K562 (cell line): ENCODE results near the gene NUP205. TPM values are rescaled to one million over a fixed set of nuclear protein-coding genes. Genes with fewer than 3 reads are reported as not detected.

Experiments used
- ATAC-seq: fragments of 200-7000 bp; cut with Tn5 transposase; 3 replicates; pipeline ENCODE4 v1.9.1; 2020; ENCODE audit warnings: moderate library complexity
- BruUV-seq: library from RNA; stranded (reverse); fragments of 400-500 nt; replicated peaks from 2 replicates; lab custom pipeline; 2021; lab: Mats Ljungman, UMichigan
- CTCF ChIA-PET: fragments of 300-600 bp; formaldehyde crosslinking; extraction: SDS; loops from one replicate; lab custom pipeline; 2021; ENCODE audit warnings: low intra/inter-chr PET ratio; lab: Yijun Ruan, JAX
- POLR2A ChIA-PET: fragments of 300-600, 350-650 bp; sonication (Branson Sonifier 250); formaldehyde crosslinking; extraction: SDS; loops from one replicate; lab custom pipeline; 2021; ENCODE audit warnings: antibody characterized with exemption, inconsistent platforms; lab: Yijun Ruan, JAX
- DNase-seq, 4 experiments: peaks; one replicate each; pipeline versions ENCODE4 v3.0.0 to v3.0.0-alpha.2; 2011 to 2018; ENCODE audit warnings: low spot score in 3 of 4, mixed read lengths in 3 of 4; ENCODE audit errors: extremely low read depth in 1 of 4
- FAIRE-seq: peaks from 2 replicates; lab custom pipeline; 2011; peaks lifted over from hg19 to GRCh38; lab: Jason Lieb, UNC
- H2AFZ ChIP-seq: 2 replicates; pipeline ENCODE4 v1.6.0; 2011; ENCODE audit warnings: low read depth, low read length, control low read depth, inconsistent platforms
- H3K27ac ChIP-seq: fragments of 200-600 bp; 3 replicates; pipeline ENCODE4 v1.8.0; 2011; ENCODE audit warnings: low read depth, mild to moderate bottlenecking, control low read depth, inconsistent platforms, low read length, moderate library complexity, mixed read lengths; ENCODE audit errors: extremely low read depth
- H3K27me3 ChIP-seq, 2 experiments: fragments of 300-600 bp in 1 of 2; 2 replicates in 1 of 2; 3 replicates in 1 of 2; pipeline versions ENCODE4 v1.6.0 to v1.8.0; 2011; ENCODE audit warnings: inconsistent platforms in 2 of 2, low read length in 2 of 2, mild to moderate bottlenecking in 1 of 2, mixed read lengths in 1 of 2, moderate library complexity in 1 of 2; ENCODE audit not compliant: control insufficient read depth in 2 of 2, insufficient read depth in 2 of 2
- H3K36me3 ChIP-seq: fragments of 300-600 bp; 3 replicates; pipeline ENCODE4 v1.8.0; 2011; ENCODE audit warnings: mild to moderate bottlenecking, low read length, inconsistent platforms; ENCODE audit not compliant: control insufficient read depth, insufficient read depth
- H3K4me1 ChIP-seq, 2 experiments: fragments of 200-600 bp in 1 of 2; replicated peaks in 1 of 2; 2 replicates in 1 of 2; 3 replicates in 1 of 2; pipeline versions ENCODE4 v1.5.1 to v1.8.0; 2011; ENCODE audit warnings: inconsistent platforms in 2 of 2, low read length in 2 of 2, mild to moderate bottlenecking in 1 of 2, mixed read lengths in 1 of 2, moderate library complexity in 1 of 2; ENCODE audit not compliant: control insufficient read depth in 2 of 2, insufficient read depth in 2 of 2
- H3K4me2 ChIP-seq: 2 replicates; pipeline ENCODE4 v1.6.1; 2011; ENCODE audit warnings: low read length, control low read depth, inconsistent platforms, mixed read lengths; ENCODE audit not compliant: insufficient read depth
- H3K4me3 ChIP-seq: fragments of 200-600 bp; sonication (generic), shearing (Covaris generic); 2 replicates; pipeline ENCODE4 v1.5.1; 2016; ENCODE audit warnings: control low read depth, inconsistent platforms
- H3K79me2 ChIP-seq: fragments of 200-600 bp; 3 replicates; pipeline ENCODE4 v1.8.0; 2011; ENCODE audit warnings: low read length, inconsistent platforms; ENCODE audit not compliant: control insufficient read depth, insufficient read depth
- H3K9ac ChIP-seq, 2 experiments: 2 replicates each; pipeline versions ENCODE4 v1.6.0 to v1.6.1; 2011; ENCODE audit warnings: low read depth in 2 of 2, low read length in 2 of 2, control low read depth in 1 of 2, inconsistent platforms in 1 of 2, mild to moderate bottlenecking in 1 of 2, mixed read lengths in 1 of 2; ENCODE audit not compliant: insufficient read depth in 1 of 2
- H3K9me1 ChIP-seq: one replicate; pipeline ENCODE4 v1.6.0; 2011; ENCODE audit warnings: inconsistent platforms, mild to moderate bottlenecking, low read length, moderate library complexity; ENCODE audit not compliant: control insufficient read depth, insufficient read depth
- H3K9me3 ChIP-seq: replicated peaks from 2 replicates; pipeline ENCODE4 v1.5.1; 2011; ENCODE audit warnings: low read depth, low read length, inconsistent platforms; ENCODE audit not compliant: control insufficient read depth, insufficient read depth
- H4K20me1 ChIP-seq: replicated peaks from 2 replicates; pipeline ENCODE4 v1.6.1; 2011; ENCODE audit warnings: low read length, inconsistent platforms, mixed read lengths; ENCODE audit not compliant: control insufficient read depth, insufficient read depth
- CCNT2 ChIP-seq: IDR thresholded peaks from 2 replicates; pipeline ENCODE4 v1.6.1; 2011; ENCODE audit warnings: borderline replicate concordance, low read depth, mild to moderate bottlenecking, moderate library complexity, mixed read lengths, low read length; ENCODE audit not compliant: insufficient read length; ENCODE audit errors: extremely low read depth
- CREB3L1 ChIP-seq: fragments of 450-650 bp; IDR thresholded peaks from 2 replicates; pipeline ENCODE4 v1.6.1; 2014; ENCODE audit warnings: low read depth, mild to moderate bottlenecking, moderate library complexity, borderline replicate concordance
- ELF2 ChIP-seq: fragments of 250-450 bp; sonication (Bioruptor Pico); IDR thresholded peaks from 2 replicates; pipeline ENCODE4 v1.5.0; 2021; ENCODE audit warnings: mild to moderate bottlenecking
- ETV6 ChIP-seq, 3 experiments: fragments of 150-350 bp in 1 of 3; sonication (generic) in 1 of 3; formaldehyde crosslinking in 1 of 3; IDR thresholded peaks; 2 replicates each; pipeline versions ENCODE4 v1.6.1 to v1.8.0; 2014 to 2022; ENCODE audit warnings: borderline replicate concordance in 2 of 3, low read depth in 2 of 3, antibody characterized with exemption in 1 of 3, low read length in 1 of 3, mild to moderate bottlenecking in 1 of 3, missing genetic modification reagents in 1 of 3
- FOXP4 ChIP-seq: sonication (generic); formaldehyde crosslinking; IDR thresholded peaks from 2 replicates; pipeline ENCODE4 v1.8.0; 2022; ENCODE audit warnings: mild to moderate bottlenecking, missing genetic modification reagents, borderline replicate concordance
- KDM1A ChIP-seq, 2 experiments: fragments of 450-650 bp; IDR thresholded peaks; 2 replicates each; pipeline ENCODE4 v1.6.1; 2016; ENCODE audit warnings: mild to moderate bottlenecking in 2 of 2
- KDM4B ChIP-seq, 2 experiments: fragments of 450-650 bp in 1 of 2; sonication (generic) in 1 of 2; IDR thresholded peaks; 2 replicates each; pipeline ENCODE4 v1.6.1; 2016 to 2017; ENCODE audit warnings: borderline replicate concordance in 2 of 2, antibody characterized with exemption in 1 of 2, low read depth in 1 of 2, mild to moderate bottlenecking in 1 of 2
- MAZ ChIP-seq, 2 experiments: fragments of 450-650 bp in 1 of 2; sonication (generic) in 1 of 2; formaldehyde crosslinking; IDR thresholded peaks in 1 of 2; conservative IDR thresholded peaks in 1 of 2; 2 replicates each; pipeline versions ENCODE4 v1.4.0 to v1.5.0; 2020; ENCODE audit warnings: mild to moderate bottlenecking in 1 of 2, missing genetic modification reagents in 1 of 2
- MEIS2 ChIP-seq: fragments of 450-650 bp; IDR thresholded peaks from 2 replicates; pipeline ENCODE4 v1.6.1; 2014; ENCODE audit warnings: mild to moderate bottlenecking; ENCODE audit not compliant: partially characterized antibody
- NCOA2 ChIP-seq, 2 experiments: fragments of 450-650 bp; IDR thresholded peaks; 2 replicates each; pipeline ENCODE4 v1.6.1; 2018; ENCODE audit warnings: mild to moderate bottlenecking in 2 of 2, moderate library complexity in 1 of 2; ENCODE audit not compliant: partially characterized antibody in 2 of 2
- SMARCE1 ChIP-seq: fragments of 450-650 bp; IDR thresholded peaks from 2 replicates; pipeline ENCODE4 v1.7.1; 2016; ENCODE audit warnings: mild to moderate bottlenecking
- STAT5A ChIP-seq: IDR thresholded peaks from 2 replicates; pipeline ENCODE4 v1.6.1; 2012; ENCODE audit warnings: low read length, inconsistent platforms, borderline replicate concordance
- SUPT5H ChIP-seq: fragments of 450-650 bp; IDR thresholded peaks from 2 replicates; pipeline ENCODE4 v1.6.1; 2016
- XRCC3 ChIP-seq: fragments of 450-650 bp; IDR thresholded peaks from 2 replicates; pipeline ENCODE4 v1.6.1; 2017; ENCODE audit warnings: mild to moderate bottlenecking, moderate library complexity
- ZBTB43 ChIP-seq: sonication (generic); formaldehyde crosslinking; IDR thresholded peaks from 2 replicates; pipeline ENCODE4 v1.8.0; 2023; ENCODE audit warnings: mild to moderate bottlenecking, missing genetic modification reagents
- WGBS: fragments of 100-300 bp; shearing (Covaris generic); methylation state at CpG from one replicate; pipeline ENCODE4 v1.1.6; 2016; ENCODE audit warnings: low coverage, mixed read lengths; ENCODE audit not compliant: insufficient coverage; ENCODE audit errors: missing lambda C conversion rate; 5-methylcytosine and 5-hydroxymethylcytosine counted together
- in situ Hi-C: fragments of 300-500 bp; cut with MboI; formaldehyde crosslinking; loops from 4 replicates; pipeline ENCODE4 v1.15.0; 2018; ENCODE audit warnings: inconsistent platforms, mixed read lengths
- intact Hi-C: fragments of 100-400 bp; cut with micrococcal nuclease; formaldehyde crosslinking; loops from 2 replicates; pipeline ENCODE4 v1.14.2; 2022
- polyA plus RNA-seq, 8 experiments: library from polyadenylated mRNA; depleted of rRNA in 4 of 8; stranded (reverse) in 5 of 8; unstranded in 3 of 8; fragments of >200 nt; fragmentation: Nextera tagmentation in 2 of 8; fragmentation: Illumina TruSeq in 1 of 8; extraction: Ambion mirVana in 2 of 8; extraction: Trizol in 1 of 8; gene quantifications; 2 replicates each; pipeline versions ENCODE4 v1.2.1 to v1.2.3, GENCODE V29; 2011 to 2014; ENCODE audit warnings: inconsistent platforms in 1 of 8, missing spikeins in 1 of 8
- total RNA-seq, 7 experiments: library from RNA; depleted of rRNA in 6 of 7; stranded (reverse); fragments of >200 nt in 6 of 7; fragmentation: Illumina TruSeq in 2 of 7; extraction: Trizol in 2 of 7; gene quantifications; 2 replicates each; pipeline versions ENCODE4 v1.2.1 to v1.2.3, GENCODE V29; 2011 to 2021; ENCODE audit warnings: low replicate concordance in 1 of 7

NUP205 gene
- total and polyA plus RNA-seq, 9 of the 15 experiments (the other 6 are each of a cell fraction or from before 2014, with no cell fraction given), result 101 to 282 (median 193) TPM

GRCh38 chr7:135558881-135559280, 1.2 kb downstream of the NUP205 start:
- Histone ChIP-seq H4K20me1 (peaks cover 8% of the 10 kb centered on the region), H2AFZ (no peak overlapping the region), H3K4me2 (peak overlapping the region; percentile 93), H3K79me2 (peaks cover 61% of the 10 kb centered on the region), H3K4me3 (peak overlapping the region; percentile 63), H3K36me3 (peaks cover 35% of the 10 kb centered on the region), H3K9me3 (no peaks in the 10 kb centered on the region), H3K27ac (no peak overlapping the region), H3K4me1 (peaks cover 4 to 11% of the 10 kb centered on the region in 2 experiments), H3K9me1 (no peaks in the 10 kb centered on the region), H3K27me3 (no peaks in the 10 kb centered on the region; a peak in 1 of 5 replicates), H3K9ac (peak overlapping the region in 1 of 2 experiments; percentile 96; a peak in 1 of 4 replicates)
- ChIA-PET POLR2A (interaction anchor here (1.4 kb wide), 1 partner anchor 11 kb away, joined by 6 read pairs; no protein-coding TSS in a partner anchor), CTCF (interaction anchor here (1.5 to 3.6 kb wide), 4 partner anchors 47 to 284 kb away, joined by 7 to 37 read pairs (median 24); no protein-coding TSS in a partner anchor)
- intact Hi-C loops, result loop anchor here (1.0 kb wide), 3 partner anchors 47 to 278 kb away; no protein-coding TSS in a partner anchor
- 41% methylated on average over 5 of the region's 5 CpGs for WGBS
- TSS peak; percentile 61 for BruUV-seq
- no peak for DNase-seq
- FAIRE-seq, result no peak
- no peak for ATAC-seq
- in situ Hi-C loops, result loop anchor here (5.0 kb wide), 1 partner anchor 42 kb away; no protein-coding TSS in a partner anchor
- no peak for TF ChIP-seq ETV6 (IDR thresholded peaks at IDR 0.05; ENCODE audit: borderline replicate concordance in 1 of 2, low read depth in 2 of 2, low read length in 1 of 2)
- TF ChIP-seq ETV6 (CRISPR knock-in tag; IDR thresholded peaks at IDR 0.05; ENCODE audit: borderline replicate concordance), result peak; percentile 75; the same call in 1 of the 2 replicates
- 0 out of 2 replicates have a peak, but pooled peaks have one; percentile 50 for TF ChIP-seq XRCC3
- 0 out of 2 replicates have a peak, but pooled peaks have one; percentile 16 for TF ChIP-seq CREB3L1
- TF ChIP-seq ELF2, result no peak
- 0 out of 4 replicates have a peak, but pooled peaks of 1 of the 2 experiments have one; percentile 33 for TF ChIP-seq MAZ (CRISPR knock-in tag; conservative IDR thresholded peaks at IDR 0.05 in 1 of 2, IDR thresholded peaks at IDR 0.05 in 1 of 2)
- no peak for TF ChIP-seq STAT5A
- no peak for TF ChIP-seq MEIS2
- no peak for TF ChIP-seq CCNT2
- 0 out of 2 replicates have a peak, but pooled peaks have one; percentile 49 for TF ChIP-seq FOXP4 (CRISPR knock-in tag)
- peak in 1 of 2 experiments; percentile 84; a peak in 1 of 4 replicates for TF ChIP-seq KDM4B (IDR thresholded peaks at IDR 0.05; ENCODE audit: borderline replicate concordance in 2 of 2, low read depth in 1 of 2)
- no peak for TF ChIP-seq SUPT5H
- TF ChIP-seq ZBTB43, result peak; percentile 64
- TF ChIP-seq KDM1A (IDR thresholded peaks at IDR 0.05), result peak in 1 of 2 experiments; percentile 4; a peak in 1 of 4 replicates
- TF ChIP-seq NCOA2 (IDR thresholded peaks at IDR 0.05; ENCODE audit: partially characterized antibody in 2 of 2), result peak in 1 of 2 experiments; percentile 34
- TF ChIP-seq SMARCE1, result no peak
